Measurements from ENCODE around the gene ITPK1.

Gene ITPK1

GRCh38 chr14:93050761-93051160 is 65.0 kb downstream of the ITPK1 start:
- no peak overlapping the region for H3K4me3 ChIP-seq (ENCODE audit: low read length in 2 of 2)
- H3K4me1 ChIP-seq (ENCODE audit: control insufficient read depth, insufficient read depth, low read length) = peaks cover 40% of the 10 kb centered on the region
- H3K9me3 ChIP-seq (ENCODE audit: control insufficient read depth in 2 of 2, low read length in 2 of 2) = no peaks in the 10 kb centered on the region
- no peak overlapping the region for H3K9ac ChIP-seq (ENCODE audit: low read length in 2 of 2)
- H3K36me3 ChIP-seq (ENCODE audit: control insufficient read depth in 2 of 2, insufficient read depth in 2 of 2, low read length in 2 of 2) = no peaks in the 10 kb centered on the region
- H3K27me3 ChIP-seq (ENCODE audit: control insufficient read depth in 1 of 2, insufficient read depth in 2 of 2, low read length in 2 of 2) = no peaks in the 10 kb centered on the region
- H3K27ac ChIP-seq (ENCODE audit: low read length) = no peak overlapping the region

- peak overlapping the region in 1 of 2 donors; percentile 47 for H3K4me3 ChIP-seq (ENCODE audit: low read length in 2 of 2)
- H3K4me1 ChIP-seq (ENCODE audit: control insufficient read depth, insufficient read depth, low read length) = peaks cover 34% of the 10 kb centered on the region
- H3K9ac ChIP-seq (ENCODE audit: low read length in 2 of 2) = peak overlapping the region in 1 of 2 donors; percentile 13
- no peaks in the 10 kb centered on the region for H3K9me3 ChIP-seq (ENCODE audit: control insufficient read depth in 2 of 2, low read length in 2 of 2)
- H3K36me3 ChIP-seq (ENCODE audit: control insufficient read depth in 2 of 2, insufficient read depth in 2 of 2, low read length in 2 of 2) = no peaks in the 10 kb centered on the region
- no peaks in the 10 kb centered on the region for H3K27me3 ChIP-seq (ENCODE audit: control insufficient read depth in 1 of 2, insufficient read depth in 2 of 2, low read length in 2 of 2)
- no peak overlapping the region for H3K27ac ChIP-seq (ENCODE audit: low read length)
Measured at GRCh38 chr14:93049867-93050331, 65.8 kb downstream of the ITPK1 start.

- H3K27ac ChIP-seq (ENCODE audit: low read length) = no peak overlapping the region
Measured at GRCh38 chr14:93049315-93049714, 66.4 kb downstream of the ITPK1 start.

GRCh38 chr14:93048843-93049242 is 66.9 kb downstream of the ITPK1 start:
- Histone ChIP-seq H3K4me3 (ENCODE audit: low read length in 2 of 2) (no peak overlapping the region), H3K36me3 (ENCODE audit: control insufficient read depth in 2 of 2, insufficient read depth in 2 of 2, low read length in 2 of 2) (no peaks in the 10 kb centered on the region), H3K4me1 (ENCODE audit: control insufficient read depth, insufficient read depth, low read length) (peaks cover 34% of the 10 kb centered on the region), H3K9ac (ENCODE audit: low read length in 2 of 2) (no peak overlapping the region), H3K27me3 (ENCODE audit: control insufficient read depth in 1 of 2, insufficient read depth in 2 of 2, low read length in 2 of 2) (no peaks in the 10 kb centered on the region), H3K9me3 (ENCODE audit: control insufficient read depth in 2 of 2, low read length in 2 of 2) (no peaks in the 10 kb centered on the region), H3K27ac (ENCODE audit: low read length) (no peak overlapping the region)

More at GRCh38 chr14:93049315-93049714, 66.4 kb downstream of the ITPK1 start:
- H3K4me1 ChIP-seq (ENCODE audit: control insufficient read depth, insufficient read depth, low read length) = peaks cover 34% of the 10 kb centered on the region
- no peak overlapping the region for H3K9ac ChIP-seq (ENCODE audit: low read length in 2 of 2)
- no peaks in the 10 kb centered on the region for H3K9me3 ChIP-seq (ENCODE audit: control insufficient read depth in 2 of 2, low read length in 2 of 2)
- no peak overlapping the region for H3K4me3 ChIP-seq (ENCODE audit: low read length in 2 of 2)
- H3K27me3 ChIP-seq (ENCODE audit: control insufficient read depth in 1 of 2, insufficient read depth in 2 of 2, low read length in 2 of 2) = no peaks in the 10 kb centered on the region
- no peaks in the 10 kb centered on the region for H3K36me3 ChIP-seq (ENCODE audit: control insufficient read depth in 2 of 2, insufficient read depth in 2 of 2, low read length in 2 of 2)

- H3K4me1 ChIP-seq (ENCODE audit: control insufficient read depth, insufficient read depth, low read length) = peaks cover 41% of the 10 kb centered on the region
- H3K27me3 ChIP-seq (ENCODE audit: control insufficient read depth in 1 of 2, insufficient read depth in 2 of 2, low read length in 2 of 2) = no peaks in the 10 kb centered on the region
- H3K36me3 ChIP-seq (ENCODE audit: control insufficient read depth in 2 of 2, insufficient read depth in 2 of 2, low read length in 2 of 2) = no peaks in the 10 kb centered on the region
- H3K9me3 ChIP-seq (ENCODE audit: control insufficient read depth in 2 of 2, low read length in 2 of 2) = no peaks in the 10 kb centered on the region
- no peak overlapping the region for H3K4me3 ChIP-seq (ENCODE audit: low read length in 2 of 2)
- no peak overlapping the region for H3K9ac ChIP-seq (ENCODE audit: low read length in 2 of 2)
- H3K27ac ChIP-seq (ENCODE audit: low read length) = no peak overlapping the region
Measured at GRCh38 chr14:93047661-93048060, 68.1 kb downstream of the ITPK1 start.

GRCh38 chr14:93047157-93047556 is 68.6 kb downstream of the ITPK1 start:
- Histone ChIP-seq H3K27me3 (ENCODE audit: control insufficient read depth in 1 of 2, insufficient read depth in 2 of 2, low read length in 2 of 2) (no peaks in the 10 kb centered on the region), H3K4me1 (ENCODE audit: control insufficient read depth, insufficient read depth, low read length) (peaks cover 42% of the 10 kb centered on the region), H3K9ac (ENCODE audit: low read length in 2 of 2) (no peak overlapping the region), H3K27ac (ENCODE audit: low read length) (no peak overlapping the region), H3K9me3 (ENCODE audit: control insufficient read depth in 2 of 2, low read length in 2 of 2) (no peaks in the 10 kb centered on the region), H3K36me3 (ENCODE audit: control insufficient read depth in 2 of 2, insufficient read depth in 2 of 2, low read length in 2 of 2) (no peaks in the 10 kb centered on the region), H3K4me3 (ENCODE audit: low read length in 2 of 2) (no peak overlapping the region)

GRCh38 chr14:93046705-93047050 is 69.0 kb downstream of the ITPK1 start:
- Histone ChIP-seq H3K9me3 (ENCODE audit: control insufficient read depth in 2 of 2, low read length in 2 of 2) (no peaks in the 10 kb centered on the region), H3K36me3 (ENCODE audit: control insufficient read depth in 2 of 2, insufficient read depth in 2 of 2, low read length in 2 of 2) (no peaks in the 10 kb centered on the region), H3K27me3 (ENCODE audit: control insufficient read depth in 1 of 2, insufficient read depth in 2 of 2, low read length in 2 of 2) (no peaks in the 10 kb centered on the region), H3K27ac (ENCODE audit: low read length) (no peak overlapping the region), H3K9ac (ENCODE audit: low read length in 2 of 2) (no peak overlapping the region), H3K4me3 (ENCODE audit: low read length in 2 of 2) (no peak overlapping the region), H3K4me1 (ENCODE audit: control insufficient read depth, insufficient read depth, low read length) (peaks cover 43% of the 10 kb centered on the region)

GRCh38 chr14:93045965-93046704 is 69.6 kb downstream of the ITPK1 start:
- Histone ChIP-seq H3K27me3 (ENCODE audit: control insufficient read depth in 1 of 2, insufficient read depth in 2 of 2, low read length in 2 of 2) (no peaks in the 10 kb centered on the region), H3K27ac (ENCODE audit: low read length) (no peak overlapping the region), H3K9me3 (ENCODE audit: control insufficient read depth in 2 of 2, low read length in 2 of 2) (no peaks in the 10 kb centered on the region), H3K9ac (ENCODE audit: low read length in 2 of 2) (no peak overlapping the region), H3K36me3 (ENCODE audit: control insufficient read depth in 2 of 2, insufficient read depth in 2 of 2, low read length in 2 of 2) (no peaks in the 10 kb centered on the region), H3K4me1 (ENCODE audit: control insufficient read depth, insufficient read depth, low read length) (peaks cover 48% of the 10 kb centered on the region), H3K4me3 (ENCODE audit: low read length in 2 of 2) (no peak overlapping the region)

- H3K27ac ChIP-seq (ENCODE audit: low read length) = no peak overlapping the region
- peaks cover 50% of the 10 kb centered on the region for H3K4me1 ChIP-seq (ENCODE audit: control insufficient read depth, insufficient read depth, low read length)
- H3K36me3 ChIP-seq (ENCODE audit: control insufficient read depth in 2 of 2, insufficient read depth in 2 of 2, low read length in 2 of 2) = no peaks in the 10 kb centered on the region
- no peaks in the 10 kb centered on the region for H3K9me3 ChIP-seq (ENCODE audit: control insufficient read depth in 2 of 2, low read length in 2 of 2)
- no peak overlapping the region for H3K9ac ChIP-seq (ENCODE audit: low read length in 2 of 2)
- no peak overlapping the region for H3K4me3 ChIP-seq (ENCODE audit: low read length in 2 of 2)
- H3K27me3 ChIP-seq (ENCODE audit: control insufficient read depth in 1 of 2, insufficient read depth in 2 of 2, low read length in 2 of 2) = no peaks in the 10 kb centered on the region
Measured at GRCh38 chr14:93045211-93045674, 70.5 kb downstream of the ITPK1 start.

GRCh38 chr14:93044556-93044955 is 71.2 kb downstream of the ITPK1 start:
- no peaks in the 10 kb centered on the region for H3K36me3 ChIP-seq (ENCODE audit: control insufficient read depth in 2 of 2, insufficient read depth in 2 of 2, low read length in 2 of 2)
- no peaks in the 10 kb centered on the region for H3K9me3 ChIP-seq (ENCODE audit: control insufficient read depth in 2 of 2, low read length in 2 of 2)
- H3K4me1 ChIP-seq (ENCODE audit: control insufficient read depth, insufficient read depth, low read length) = peaks cover 50% of the 10 kb centered on the region
- no peaks in the 10 kb centered on the region for H3K27me3 ChIP-seq (ENCODE audit: control insufficient read depth in 1 of 2, insufficient read depth in 2 of 2, low read length in 2 of 2)
- no peak overlapping the region for H3K4me3 ChIP-seq (ENCODE audit: low read length in 2 of 2)
- H3K27ac ChIP-seq (ENCODE audit: low read length) = no peak overlapping the region
- H3K9ac ChIP-seq (ENCODE audit: low read length in 2 of 2) = no peak overlapping the region

GRCh38 chr14:93044121-93044520 is 71.6 kb downstream of the ITPK1 start:
- Histone ChIP-seq H3K27me3 (ENCODE audit: control insufficient read depth in 1 of 2, insufficient read depth in 2 of 2, low read length in 2 of 2) (no peaks in the 10 kb centered on the region), H3K9me3 (ENCODE audit: control insufficient read depth in 2 of 2, low read length in 2 of 2) (no peaks in the 10 kb centered on the region), H3K36me3 (ENCODE audit: control insufficient read depth in 2 of 2, insufficient read depth in 2 of 2, low read length in 2 of 2) (no peaks in the 10 kb centered on the region), H3K4me3 (ENCODE audit: low read length in 2 of 2) (no peak overlapping the region), H3K27ac (ENCODE audit: low read length) (no peak overlapping the region), H3K4me1 (ENCODE audit: control insufficient read depth, insufficient read depth, low read length) (peaks cover 47% of the 10 kb centered on the region), H3K9ac (ENCODE audit: low read length in 2 of 2) (no peak overlapping the region)

Measured in stomach smooth muscle (tissue), 2 donors.